Vagina (tissue), 2 donors: ENCODE measurements around the gene BCKDHA.

ENCODE experiments used
- CTCF ChIP-seq, 3 experiments: fragments of 450-650 bp in 2 of 3; fragments of 200-600 bp in 1 of 3; sonication (generic) in 1 of 3; IDR thresholded peaks; one replicate each; pipeline ENCODE4 v1.5.1; 2017 to 2019; ENCODE audit warnings: antibody characterized with exemption in 3 of 3, mild to moderate bottlenecking in 2 of 3, moderate library complexity in 2 of 3
- POLR2AphosphoS5 ChIP-seq, 2 donors: sonication (generic); formaldehyde crosslinking; IDR thresholded peaks; one replicate each; pipeline ENCODE4 v1.9.0; 2017; ENCODE audit warnings: antibody characterized with exemption in 2 of 2, mild to moderate bottlenecking in 2 of 2, low read depth in 1 of 2; ENCODE audit not compliant: insufficient read depth in 1 of 2

DNA sequence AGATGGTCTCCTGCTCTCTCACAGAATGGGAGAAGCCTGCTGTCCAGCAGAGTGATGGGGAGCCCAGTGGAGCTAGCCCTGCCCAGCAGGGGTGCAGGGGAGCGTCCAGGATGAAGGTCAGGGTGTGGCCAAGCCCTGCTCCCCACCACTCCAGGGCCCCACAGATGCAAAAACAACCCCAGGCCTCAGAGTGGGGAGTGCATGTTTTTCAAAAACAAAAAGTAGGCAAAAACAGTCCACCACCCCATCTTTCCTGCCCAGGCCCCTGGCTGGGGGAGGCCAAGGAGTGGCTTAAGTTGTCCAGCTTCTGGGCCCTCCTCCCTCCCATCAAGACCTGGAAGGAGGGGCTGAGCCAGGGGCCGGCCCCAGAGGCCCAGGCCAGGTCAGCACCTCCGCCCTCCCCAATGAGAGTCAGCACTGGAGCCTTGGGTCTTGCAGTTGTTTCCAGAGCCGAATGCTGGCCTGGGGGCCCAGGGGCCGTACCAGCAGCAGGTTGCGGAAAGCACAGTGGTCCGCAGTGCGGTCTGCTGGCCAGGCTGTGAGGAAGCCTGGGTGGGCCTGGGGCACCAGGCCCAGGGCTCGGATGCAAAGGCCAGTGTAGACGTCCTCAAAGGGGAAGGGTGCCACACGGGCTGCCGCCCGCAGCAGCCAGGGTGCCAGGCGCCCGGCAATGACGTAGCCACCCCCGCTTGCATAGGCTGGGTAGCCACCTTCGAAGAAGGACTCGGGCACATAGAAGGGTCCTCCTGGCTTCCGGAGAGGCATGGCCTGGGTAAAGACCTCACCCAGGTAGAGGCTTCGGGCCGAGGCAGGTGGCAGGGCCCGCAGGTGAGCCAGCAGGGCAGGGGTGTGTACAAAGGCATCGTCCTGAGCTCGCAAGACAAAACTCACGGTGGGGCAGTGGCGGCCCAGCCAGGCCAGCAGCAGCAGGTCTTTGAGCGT lies 27.8 kb downstream of the BCKDHA start:
- TF ChIP-seq CTCF (IDR thresholded peaks at IDR 0.05) (no peak), POLR2AphosphoS5 (IDR thresholded peaks at IDR 0.05; ENCODE audit: insufficient read depth in 1 of 2, low read depth in 1 of 2) (no peak)
